Mammary epithelial cell (primary cell): ENCODE data around the gene KLHL25.

Experiments used
- CTCF ChIP-seq, 2 donors: IDR thresholded peaks in 1 of 2; conservative IDR thresholded peaks in 1 of 2; 2 replicates each; pipeline ENCODE4 v1.5.1; 2011 to 2012; ENCODE audit warnings: inconsistent platforms in 2 of 2, low read length in 2 of 2, mild to moderate bottlenecking in 2 of 2, control low read depth in 1 of 2, low read depth in 1 of 2; ENCODE audit not compliant: insufficient read depth in 1 of 2; ENCODE audit errors: extremely low read depth in 1 of 2
- EZH2 ChIP-seq: IDR thresholded peaks from 2 replicates; pipeline ENCODE4 v1.6.1; 2012; ENCODE audit warnings: low read length, inconsistent platforms, borderline replicate concordance

- TF ChIP-seq CTCF (conservative IDR thresholded peaks at IDR 0.05 in 1 of 2, IDR thresholded peaks at IDR 0.05 in 1 of 2; ENCODE audit: extremely low read depth in 1 of 2, insufficient read depth in 1 of 2, low read depth in 1 of 2, low read length in 2 of 2) (no peak), EZH2 (no peak)
Measured at GRCh38 chr15:85785887-85786780, 8.6 kb downstream of the KLHL25 start.
